ENCODE data around the gene RALGPS1.

RALGPS1 gene

DNA sequence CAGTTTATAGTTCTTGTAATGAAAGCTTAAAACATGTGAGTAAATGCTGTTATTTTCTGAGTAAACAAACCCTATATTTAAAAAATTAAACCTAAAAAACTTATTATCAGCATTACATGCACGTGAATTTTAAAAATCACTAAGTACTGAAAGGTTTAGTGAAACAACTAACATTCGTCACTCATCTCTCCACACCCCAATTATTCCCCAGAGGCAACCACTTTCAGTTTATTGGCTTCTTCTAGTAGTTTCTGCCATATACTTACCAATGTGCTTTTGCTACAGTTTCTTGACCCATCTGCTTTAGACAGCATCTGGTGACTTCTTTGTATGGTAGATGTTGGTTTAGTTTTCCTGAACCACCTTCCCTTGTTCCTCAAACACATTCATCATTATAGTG lies 149.8 kb downstream of the RALGPS1 start:
- no peak for DNase-seq
- in situ Hi-C loops (cut with MboI; ENCODE audit: low pct_unique_long_range_greater_than_20kb, low sequenced_read_pairs) = no loop called here

DNA sequence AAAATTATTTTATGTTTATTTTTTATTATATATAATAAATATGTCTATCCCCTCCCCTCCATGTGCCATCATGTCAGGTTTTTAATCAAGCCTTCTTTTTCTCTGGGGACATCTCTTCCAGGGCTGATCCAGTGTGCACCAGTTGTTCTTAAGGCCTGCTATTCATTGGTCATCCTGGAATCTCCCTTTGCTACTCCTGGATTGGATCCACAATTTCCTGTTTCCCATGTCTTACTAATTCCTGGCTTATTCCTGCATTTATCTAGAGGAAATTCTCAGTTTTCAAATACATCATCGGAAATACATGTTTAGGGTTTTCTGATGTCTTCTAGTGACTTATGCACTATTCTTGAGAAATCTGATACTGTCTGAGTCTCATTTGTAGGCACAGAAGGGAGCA lies 151.0 kb downstream of the RALGPS1 start:
- no peak for DNase-seq
- in situ Hi-C loops (cut with MboI; ENCODE audit: low pct_unique_long_range_greater_than_20kb, low sequenced_read_pairs) = no loop called here

DNA sequence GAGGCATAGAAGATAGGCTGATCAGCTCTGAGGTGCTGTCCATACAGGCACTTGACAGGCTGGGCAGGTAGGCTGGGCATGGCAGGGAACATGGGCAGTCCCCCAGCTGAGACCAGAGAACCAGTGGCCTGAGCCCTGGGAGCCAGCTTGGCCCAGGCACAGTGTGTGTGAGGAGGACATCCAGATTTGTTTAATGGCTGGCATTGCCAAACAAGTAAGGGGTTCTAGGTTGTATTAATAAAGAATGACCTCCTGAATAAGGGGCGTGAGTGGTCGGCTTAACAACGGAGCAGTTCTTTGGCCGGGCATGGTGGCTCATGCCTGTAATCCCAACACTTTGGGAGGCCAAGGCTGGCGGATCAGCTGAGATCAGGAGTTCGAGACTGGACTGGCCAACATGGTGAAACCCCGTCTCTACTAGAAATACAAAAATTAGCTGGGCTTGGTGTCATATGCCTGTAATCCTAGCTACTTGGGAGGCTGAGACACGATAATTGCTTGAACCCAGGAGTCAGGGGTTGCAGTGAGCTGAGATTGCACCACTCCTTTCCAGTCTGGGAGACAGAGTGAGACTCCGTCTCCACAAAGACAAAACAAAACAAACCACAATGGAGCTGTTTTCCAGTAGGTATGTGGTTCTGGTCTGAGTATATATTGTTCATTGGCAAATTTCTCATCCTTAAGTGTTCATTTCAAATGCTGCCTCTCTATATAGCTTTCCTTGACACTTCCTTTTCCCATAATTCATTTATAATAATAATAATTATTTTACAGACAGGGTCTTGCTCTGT lies 151.7 kb downstream of the RALGPS1 start:
- in situ Hi-C loops (cut with MboI; ENCODE audit: low pct_unique_long_range_greater_than_20kb, low sequenced_read_pairs) = no loop called here

DNA sequence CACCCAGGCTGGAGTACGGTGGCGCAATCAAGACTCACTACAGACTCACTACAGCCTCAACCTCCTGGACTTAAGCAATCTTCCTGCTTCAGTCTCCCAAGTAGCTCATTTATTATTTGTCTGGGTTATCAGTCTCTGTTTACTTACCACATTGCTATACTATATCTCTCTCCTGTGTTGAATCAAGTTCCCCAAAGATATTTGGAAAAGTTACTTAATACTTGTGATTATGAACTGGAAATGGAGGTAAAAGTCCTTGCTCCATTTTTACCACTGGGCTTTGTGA lies 152.2 kb downstream of the RALGPS1 start:
- DNase-seq = no peak

More for the DNA sequence above, 151.7 kb downstream of the RALGPS1 start:
- no peak for DNase-seq

DNA sequence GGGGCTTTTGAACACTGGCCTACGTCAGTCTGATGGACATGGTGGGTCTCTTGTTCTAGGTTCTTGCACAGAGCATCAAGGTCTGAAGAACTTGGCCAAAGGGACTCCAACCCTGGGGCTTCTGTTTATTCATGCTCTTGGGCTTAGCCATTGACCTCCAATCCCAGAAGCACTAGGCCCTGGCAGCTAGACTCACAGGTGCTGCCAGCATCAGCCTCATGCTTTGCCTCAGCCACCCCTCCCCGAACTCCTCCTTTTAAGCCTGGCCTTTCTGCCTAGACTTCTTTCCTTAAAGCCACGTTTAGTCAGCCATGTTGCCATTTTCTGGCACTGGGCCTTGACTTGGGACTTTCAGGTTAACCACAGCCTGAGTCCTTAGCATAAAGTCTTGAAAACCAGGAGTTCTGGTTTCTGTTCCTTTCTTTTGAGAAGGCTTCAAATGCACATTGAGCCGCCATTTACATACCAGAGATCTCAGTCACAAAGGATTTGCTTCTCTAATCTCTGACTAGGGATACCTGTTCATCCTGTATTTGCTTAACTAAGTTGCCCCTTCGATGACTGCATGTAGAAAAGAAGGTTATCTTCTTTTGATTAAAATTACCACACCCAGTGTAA lies 153.1 kb downstream of the RALGPS1 start:
- in situ Hi-C loops (cut with MboI; ENCODE audit: low pct_unique_long_range_greater_than_20kb, low sequenced_read_pairs) = no loop called here
- DNase-seq = no peak

More for the DNA sequence above, 152.2 kb downstream of the RALGPS1 start:
- in situ Hi-C loops (cut with MboI; ENCODE audit: low pct_unique_long_range_greater_than_20kb, low sequenced_read_pairs) = no loop called here

DNA sequence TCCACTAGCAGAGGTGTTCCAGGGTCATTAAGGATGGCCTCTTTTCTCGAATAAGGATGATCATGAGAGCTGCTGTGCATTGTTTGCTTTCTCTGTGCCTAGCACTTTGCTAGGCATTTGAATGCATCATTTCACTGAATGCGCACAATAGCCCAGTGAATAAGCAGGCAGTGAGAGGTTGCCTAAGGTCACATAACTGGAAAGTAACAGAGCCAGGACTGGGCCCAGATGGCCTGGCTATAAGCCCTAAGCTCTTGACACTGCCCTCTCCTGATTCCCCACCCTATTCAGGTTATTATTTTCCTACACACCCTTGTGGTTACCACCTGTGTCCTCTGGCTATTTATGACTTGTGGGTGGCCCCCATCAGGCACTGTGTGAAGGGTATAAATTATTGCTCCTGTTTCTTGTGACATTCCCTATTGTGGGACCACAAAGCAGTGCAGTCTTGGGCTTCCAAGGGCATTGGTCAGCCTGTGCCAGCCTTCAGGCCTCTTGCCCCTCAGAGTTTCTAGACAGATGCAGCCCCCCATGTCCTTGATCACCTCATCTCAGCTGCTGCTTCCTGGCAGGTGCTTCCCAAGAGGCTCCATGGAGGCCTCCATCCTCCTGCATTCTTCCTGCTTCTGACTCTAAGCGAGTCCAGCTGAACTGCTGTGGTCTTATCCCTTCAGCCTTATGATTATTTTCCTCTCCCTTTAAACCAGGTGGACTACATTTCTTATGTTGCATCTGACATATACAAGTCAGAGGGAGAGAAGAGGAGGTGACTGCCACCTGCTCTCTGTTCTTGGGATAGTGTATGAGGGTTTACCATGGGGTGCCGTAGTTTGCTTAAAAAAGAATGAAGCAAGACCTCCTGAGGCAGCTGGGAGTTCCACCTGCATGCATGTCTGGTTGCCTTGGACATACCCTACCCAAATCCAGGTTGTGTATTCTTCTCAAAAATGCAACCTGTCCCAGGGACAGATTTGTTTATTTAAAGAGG lies 160.3 kb downstream of the RALGPS1 start:
- in situ Hi-C loops (cut with MboI; ENCODE audit: low pct_unique_long_range_greater_than_20kb, low sequenced_read_pairs) = no loop called here
- no peak for DNase-seq

DNA sequence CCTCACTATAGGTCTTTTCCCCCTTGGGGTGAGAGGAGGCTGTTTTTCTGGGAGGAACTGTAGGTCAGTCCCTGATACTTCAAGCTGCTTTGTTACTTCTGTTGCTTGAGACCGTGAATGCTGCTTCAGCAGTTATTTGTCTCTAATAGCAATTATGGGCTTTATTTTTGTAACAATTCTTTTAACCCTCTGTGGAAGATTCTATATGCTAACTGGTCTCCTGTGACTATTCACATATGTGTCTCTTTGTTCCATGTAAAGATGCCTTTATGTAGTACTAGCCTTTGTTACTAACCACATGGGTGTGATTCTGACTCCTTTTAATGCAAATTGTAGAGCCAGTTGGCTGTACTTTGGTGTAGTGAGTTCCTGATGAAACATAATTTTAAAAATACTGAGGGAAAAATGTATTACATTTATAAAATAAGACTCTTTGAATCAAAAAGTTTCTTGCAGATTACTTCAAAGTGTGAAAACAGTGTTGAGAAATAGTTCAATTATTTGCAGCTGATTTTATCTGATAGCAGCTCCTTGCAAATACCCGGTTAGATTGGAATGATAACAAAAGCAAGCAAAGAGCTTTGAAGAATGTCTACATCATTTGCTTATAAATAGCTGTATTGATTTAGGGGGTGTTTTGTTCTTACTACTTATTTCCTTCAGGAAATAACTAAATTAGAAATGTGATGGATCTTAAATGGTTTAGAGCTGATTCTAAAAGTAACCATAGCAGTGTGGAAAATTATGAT lies 161.2 kb downstream of the RALGPS1 start:
- in situ Hi-C loops (cut with MboI; ENCODE audit: low pct_unique_long_range_greater_than_20kb, low sequenced_read_pairs) = no loop called here
- DNase-seq = no peak

DNA sequence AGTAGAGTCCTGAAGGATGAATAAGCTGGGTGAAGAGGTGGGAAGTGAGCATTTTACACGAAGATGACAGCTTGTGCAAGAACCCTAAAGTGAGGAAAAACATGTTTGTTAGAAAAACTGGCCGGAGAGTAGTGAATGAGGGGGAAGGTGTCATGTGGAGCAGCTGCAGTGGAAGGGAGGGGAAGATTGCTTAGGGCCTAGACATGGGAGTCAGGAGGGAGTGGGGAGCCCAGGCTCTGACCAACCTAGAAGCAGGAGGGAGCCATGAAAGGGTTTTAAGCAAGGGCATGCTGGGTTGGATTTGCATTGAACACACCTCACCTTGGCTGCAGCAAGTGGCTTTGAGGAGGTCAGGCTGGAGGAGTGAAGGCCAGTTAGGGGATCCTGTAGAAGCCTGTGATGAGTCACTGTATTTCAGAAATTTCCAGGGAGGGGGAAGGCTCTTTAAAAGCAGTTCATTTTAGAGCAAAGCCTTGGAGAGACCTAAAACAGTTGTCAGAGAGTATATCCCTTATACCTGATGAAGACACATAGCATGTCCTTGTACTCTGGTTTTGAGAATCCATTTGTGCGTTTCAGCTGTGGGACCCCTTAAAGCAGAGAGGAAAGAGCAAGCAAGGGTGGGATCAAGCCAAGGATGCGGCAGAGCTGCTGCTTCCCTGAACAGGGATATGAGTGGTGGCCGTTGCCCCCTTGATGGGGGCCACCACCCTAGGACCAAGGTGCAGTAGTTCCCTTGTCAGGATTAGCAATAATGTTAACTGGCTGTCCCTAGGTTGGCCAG lies 162.5 kb downstream of the RALGPS1 start:
- no peak for DNase-seq
- in situ Hi-C loops (cut with MboI; ENCODE audit: low pct_unique_long_range_greater_than_20kb, low sequenced_read_pairs) = no loop called here

DNA sequence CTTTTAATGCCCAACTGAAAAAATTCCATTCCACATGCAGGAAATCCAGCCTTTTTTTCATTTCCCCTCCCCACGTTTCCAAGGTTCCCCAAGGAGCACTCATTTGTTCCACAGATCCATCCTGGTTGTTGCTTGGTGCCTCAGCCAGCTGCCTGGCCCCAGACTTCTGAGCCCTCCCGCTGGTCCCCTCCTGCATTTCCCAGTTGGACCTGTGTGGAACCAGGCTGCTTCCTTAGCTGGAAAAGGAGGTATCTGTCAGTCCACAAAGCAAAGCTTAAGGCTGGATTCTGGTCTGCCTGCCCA lies 163.0 kb downstream of the RALGPS1 start:
- DNase-seq = no peak
- in situ Hi-C loops (cut with MboI; ENCODE audit: low pct_unique_long_range_greater_than_20kb, low sequenced_read_pairs) = no loop called here

DNA sequence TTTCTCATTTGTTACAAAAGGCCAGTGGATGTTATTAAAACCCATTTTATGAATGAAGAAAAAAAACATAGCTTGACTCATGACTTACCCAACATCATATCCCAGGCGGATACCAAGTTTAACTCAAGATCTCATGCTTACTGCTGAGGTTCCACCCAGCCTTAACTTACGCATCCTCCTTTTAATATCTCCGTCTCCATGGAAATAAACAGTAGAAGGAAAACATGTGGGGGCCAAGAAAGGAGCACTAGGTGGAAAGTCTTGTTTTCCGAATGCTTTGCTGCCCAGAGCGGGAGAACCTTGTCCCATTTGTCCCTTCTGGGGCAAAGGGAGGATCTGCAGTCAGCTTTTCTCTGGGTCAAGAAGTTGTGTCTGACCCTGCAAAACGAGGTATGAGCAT lies 163.8 kb downstream of the RALGPS1 start:
- in situ Hi-C loops (cut with MboI; ENCODE audit: low pct_unique_long_range_greater_than_20kb, low sequenced_read_pairs) = no loop called here
- DNase-seq = no peak

DNA sequence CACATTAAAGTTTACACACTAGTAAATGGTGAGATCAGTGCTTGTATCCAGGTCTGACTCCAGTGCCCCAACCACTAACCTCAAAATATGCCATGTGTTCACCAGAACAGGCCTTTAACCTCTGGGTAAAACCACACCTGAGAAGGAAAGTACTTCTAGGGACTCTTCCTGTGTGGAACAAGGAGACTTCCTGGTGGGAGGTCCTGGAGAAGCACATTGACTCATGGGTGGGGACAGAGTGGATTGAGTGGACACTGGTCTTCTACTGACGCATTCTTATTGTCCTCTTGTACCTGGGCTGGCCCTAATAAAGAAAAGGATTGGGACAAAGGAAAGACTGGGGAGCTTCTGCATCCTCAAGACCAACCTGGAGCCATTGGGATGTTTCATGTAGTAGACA lies 164.4 kb downstream of the RALGPS1 start:
- no peak for DNase-seq
- in situ Hi-C loops (cut with MboI; ENCODE audit: low pct_unique_long_range_greater_than_20kb, low sequenced_read_pairs) = no loop called here

DNA sequence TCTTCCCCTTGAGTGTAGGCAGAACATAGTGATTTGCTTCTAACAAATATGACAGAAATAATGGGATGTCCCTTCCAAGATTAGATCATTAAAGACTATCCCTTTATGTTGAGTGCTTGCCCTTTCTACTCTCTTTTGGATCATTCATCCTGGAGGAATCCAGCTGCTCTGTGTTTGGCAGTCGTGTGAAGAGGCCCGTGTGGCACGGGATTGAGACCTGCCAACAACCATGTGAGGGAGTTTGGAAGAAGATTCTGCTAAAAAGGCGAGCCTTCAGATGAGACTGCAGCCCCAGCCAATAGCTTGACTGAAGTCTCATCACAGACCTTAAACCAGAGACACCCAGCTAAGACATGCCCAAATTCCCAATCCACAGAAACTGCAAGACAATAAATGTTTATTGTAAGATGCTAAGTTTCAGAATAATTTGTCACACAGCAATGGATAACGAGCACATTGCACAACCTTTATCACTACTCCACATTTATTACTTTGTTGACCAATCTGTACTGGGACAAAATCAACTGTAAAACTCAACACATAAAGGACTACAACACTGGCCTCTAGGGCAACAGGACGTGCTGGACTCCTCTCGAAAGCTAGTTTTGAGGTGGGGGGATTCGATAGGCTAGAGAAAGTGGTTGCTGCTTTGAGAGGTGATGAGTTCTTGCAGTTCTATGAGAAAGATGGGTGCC lies 165.0 kb downstream of the RALGPS1 start:
- in situ Hi-C loops (cut with MboI; ENCODE audit: low pct_unique_long_range_greater_than_20kb, low sequenced_read_pairs) = no loop called here
- DNase-seq = no peak

DNA sequence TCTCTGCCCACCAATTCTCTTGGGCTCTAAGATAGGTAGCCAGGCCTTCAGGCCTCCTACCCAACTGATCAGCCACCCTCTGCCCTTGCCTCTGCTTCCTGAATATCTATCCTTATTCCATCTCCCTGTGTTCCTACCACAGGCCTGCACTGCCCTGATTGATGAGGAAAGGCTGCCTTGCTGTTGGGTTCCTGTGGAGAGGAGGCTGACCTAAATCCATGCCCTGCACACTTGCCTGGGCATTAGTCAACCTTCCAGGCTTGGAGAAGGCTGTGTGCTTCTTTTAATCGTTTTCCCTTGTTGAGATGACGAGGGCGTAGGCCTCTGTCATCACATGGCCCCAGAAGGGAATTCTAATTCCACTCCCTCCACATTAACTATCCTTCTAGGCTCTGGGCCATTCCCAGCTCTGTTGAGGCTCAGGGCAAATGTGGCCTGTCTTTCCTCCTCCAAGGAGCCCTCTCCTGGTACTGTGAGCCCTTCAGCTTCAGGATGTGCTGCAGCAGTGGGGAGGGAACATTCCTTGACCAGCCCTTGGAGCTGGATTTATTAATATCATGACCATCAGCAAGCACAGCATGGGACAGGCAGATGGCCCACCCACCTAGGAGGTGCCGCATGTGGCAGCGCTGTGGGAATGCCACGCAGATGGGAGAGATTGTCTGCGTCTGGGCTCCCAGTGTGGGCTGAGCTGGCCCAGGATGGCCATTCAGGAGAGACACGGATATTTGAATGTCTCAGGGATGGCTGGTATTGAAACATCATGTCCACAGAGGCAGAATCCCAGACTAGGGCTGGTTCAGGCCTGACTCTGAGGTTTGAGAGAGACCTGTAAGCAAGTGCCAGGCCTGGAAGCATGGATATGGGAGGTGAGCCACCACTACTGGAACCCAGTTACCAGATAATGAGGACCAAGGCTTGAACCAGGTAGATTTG lies 166.9 kb downstream of the RALGPS1 start:
- no peak for DNase-seq
- in situ Hi-C loops (cut with MboI; ENCODE audit: low pct_unique_long_range_greater_than_20kb, low sequenced_read_pairs) = no loop called here

DNA sequence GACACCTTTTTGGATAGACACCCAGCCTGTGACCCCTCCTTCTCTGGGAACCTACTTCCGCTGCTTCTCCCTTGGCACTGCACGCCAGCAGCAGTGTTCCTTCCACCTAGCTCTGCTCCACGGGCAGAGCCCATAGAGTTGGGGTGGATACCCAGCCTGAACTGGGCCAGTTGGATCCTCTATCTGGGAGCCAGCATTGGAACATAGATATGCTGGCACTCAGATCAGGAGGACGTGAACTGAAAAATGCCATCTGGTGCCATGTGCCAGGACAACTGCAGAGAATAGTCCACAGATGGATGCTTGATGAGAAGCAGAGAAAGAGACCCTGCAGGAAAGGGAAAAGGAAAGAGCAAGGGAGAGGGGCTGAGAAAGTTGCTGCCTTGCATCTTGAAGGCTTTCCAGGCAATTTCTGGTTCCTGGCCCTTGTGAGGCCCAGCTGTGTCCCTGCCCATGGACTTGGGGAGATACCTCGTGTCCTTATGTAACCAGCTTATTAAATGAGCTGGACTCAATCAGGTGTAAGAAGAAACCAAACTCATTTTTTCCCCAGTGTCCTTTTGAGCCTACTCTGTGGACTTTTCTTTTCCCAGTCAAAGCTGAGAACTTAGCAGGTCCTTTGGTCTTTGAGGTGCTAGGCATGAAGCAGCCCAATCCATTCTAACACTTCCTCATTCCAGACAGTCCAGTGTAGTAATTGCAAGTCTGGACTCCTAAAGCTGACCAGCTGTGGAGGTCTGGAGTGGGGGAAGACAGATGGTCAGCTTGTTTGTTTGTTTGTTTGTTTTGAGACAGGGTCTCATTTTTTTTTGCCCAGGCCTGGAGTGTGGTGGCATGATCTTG lies 168.8 kb downstream of the RALGPS1 start:
- in situ Hi-C loops (cut with MboI; ENCODE audit: low pct_unique_long_range_greater_than_20kb, low sequenced_read_pairs) = no loop called here
- no peak for DNase-seq

DNA sequence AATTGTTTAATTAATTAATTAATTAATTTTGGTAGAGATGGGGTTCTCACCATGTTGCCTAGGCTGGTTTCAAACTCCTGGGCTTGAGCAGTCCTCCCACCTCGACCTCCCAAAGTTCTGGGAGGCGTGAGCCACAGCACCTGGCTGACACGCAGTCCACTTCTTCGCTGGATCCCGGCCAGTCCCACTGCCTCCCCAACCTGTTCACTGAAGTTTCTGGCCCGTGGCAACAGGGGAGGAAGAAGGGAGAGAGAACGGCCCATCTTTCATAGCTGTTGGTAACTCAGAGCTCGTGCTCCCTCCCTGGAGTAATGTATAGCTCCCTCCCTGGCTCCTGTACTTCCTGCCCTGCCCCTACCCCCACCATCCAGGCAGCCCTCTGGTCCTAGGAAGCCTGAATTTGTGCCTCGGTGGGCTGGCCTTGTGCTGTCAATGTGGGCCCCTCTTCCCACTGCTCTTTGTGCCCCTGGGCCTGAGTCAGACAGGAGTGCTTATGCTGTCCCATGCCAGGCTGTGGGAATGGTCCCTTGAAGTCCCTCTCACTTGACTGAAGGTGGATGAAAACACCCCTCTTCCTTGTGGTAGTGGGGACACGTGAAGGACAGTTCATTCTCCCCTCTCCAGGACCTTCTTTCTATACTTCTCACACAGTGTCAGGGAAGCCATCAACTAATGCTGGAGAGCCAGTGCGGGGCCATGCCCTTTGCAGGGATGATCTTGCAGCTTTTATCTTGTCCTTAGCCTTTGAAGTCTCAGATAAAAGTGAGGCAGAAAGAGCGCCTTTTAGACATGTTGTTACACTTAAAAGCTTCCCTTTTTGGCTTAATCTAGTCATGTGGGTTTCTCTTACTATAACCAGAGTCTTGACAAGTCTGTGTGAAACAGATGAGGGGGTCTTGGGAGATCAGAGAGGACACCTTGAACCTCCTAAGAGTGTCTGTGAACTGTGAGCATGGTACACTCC lies 169.8 kb downstream of the RALGPS1 start:
- DNase-seq = no peak
- in situ Hi-C loops (cut with MboI; ENCODE audit: low pct_unique_long_range_greater_than_20kb, low sequenced_read_pairs) = no loop called here

Data from KBM-7 (cell line).